Mucosa of descending colon (tissue), 3 donors: ENCODE results near the gene CEND1. TPM values are rescaled to one million over a fixed set of nuclear protein-coding genes. Genes with fewer than 3 reads are reported as not detected.

Experiments
- ATAC-seq: fragments of 200-7000 bp; cut with Tn5 transposase; one replicate; pipeline ENCODE4 v1.9.1; 2020; ENCODE audit warnings: mild to moderate bottlenecking, moderate library complexity
- DNase-seq, 3 donors: peaks; one replicate each; pipeline ENCODE4 v3.0.0-alpha.2; 2020
- H3K36me3 ChIP-seq: fragments of 200-600 bp; one replicate; pipeline ENCODE4 v1.8.0; 2021; ENCODE audit warnings: low read depth, mild to moderate bottlenecking
- H3K4me1 ChIP-seq: fragments of 200-600 bp; one replicate; pipeline ENCODE4 v1.8.0; 2021; ENCODE audit warnings: low read depth, mild to moderate bottlenecking
- H3K4me3 ChIP-seq: fragments of 200-600 bp; one replicate; pipeline ENCODE4 v1.8.0; 2021; ENCODE audit warnings: mild to moderate bottlenecking
- H3K9me3 ChIP-seq: fragments of 200-600 bp; one replicate; pipeline ENCODE4 v1.8.0; 2021; ENCODE audit warnings: mild to moderate bottlenecking
- intact Hi-C, 2 donors: fragments of 100-400 bp; cut with DNase I in 1 of 2; cut with micrococcal nuclease in 1 of 2; formaldehyde crosslinking; loops; one replicate each; pipeline versions ENCODE4 v1.11.0 to v1.11.1; 2022; cut with DNase I, micrococcal nuclease
- total RNA-seq, 3 donors: library from RNA; stranded (reverse); fragmentation: NEBNext Ultra II Directional in 2 of 3; extraction: Animal tissue kit (Norgen Biotek cat#: 25700) in 2 of 3; gene quantifications; one replicate each; pipeline versions ENCODE4 v1.2.1 to v1.2.4, GENCODE V29; 2021 to 2023
- TF ChIP-seq, protein P1 (sequence below): fragments of 200-600 bp; IDR thresholded peaks from one replicate; pipeline ENCODE4 v1.8.0; 2022; ENCODE audit warnings: antibody characterized with exemption, mild to moderate bottlenecking
- donor health status: DM: no; HTN: no; CAD: no; lungs with moderate emphysema.
- donor health status: DM: no; HTN: no; CAD: no.
- donor health status: DM: no; HTN: yes; CAD: no.

Gene CEND1
- total RNA-seq, 3 donors from 2014 or later = 0.34 to 2.2 TPM; not detected in 1

DNA sequence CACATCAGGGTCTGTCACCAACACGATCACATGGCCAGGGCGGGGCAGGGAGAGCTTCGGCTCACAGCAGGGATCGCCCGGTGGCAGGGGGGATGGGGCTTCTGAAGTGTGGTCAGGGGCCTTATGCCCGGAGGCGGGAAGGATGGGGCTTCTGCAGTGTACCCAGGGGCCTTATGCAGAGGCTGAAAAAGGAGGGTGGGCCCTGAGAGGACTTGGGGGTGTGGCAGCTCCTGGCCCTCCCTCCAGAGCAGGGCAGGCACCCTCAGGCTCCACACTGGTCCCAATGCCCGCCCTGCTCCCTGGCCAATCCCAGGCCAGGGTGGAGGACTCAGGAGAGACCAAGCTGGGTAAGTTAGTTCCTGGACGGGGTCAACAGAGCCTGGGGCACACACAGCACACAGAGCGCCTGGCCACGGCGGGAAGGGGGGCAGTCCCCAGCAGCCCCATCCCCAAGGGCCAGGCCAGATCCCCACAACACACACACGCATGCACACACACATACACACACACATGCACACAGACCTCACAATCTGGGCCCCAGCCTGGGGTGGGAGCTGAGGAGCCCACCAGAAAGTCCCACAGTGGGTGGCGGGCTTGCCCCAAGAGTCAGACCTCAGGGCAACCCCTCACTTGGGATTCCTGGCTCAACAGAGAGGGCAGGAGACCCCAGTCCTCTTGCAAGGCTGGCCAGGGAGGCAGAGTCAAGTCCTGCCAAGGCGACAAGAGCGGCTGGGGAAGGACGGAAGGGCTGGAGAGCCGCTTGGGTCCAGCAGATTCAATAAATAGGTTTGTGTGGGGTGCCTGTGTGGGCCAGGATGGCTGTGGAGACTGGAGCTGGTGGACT lies 1.1 kb upstream of the CEND1 start:
- intact Hi-C loops = no loop called here
- no peaks in the 10 kb centered on the region for H3K36me3 ChIP-seq
- H3K4me3 ChIP-seq = no peak overlapping the region
- peaks cover 7% of the 10 kb centered on the region for H3K4me1 ChIP-seq
- no peak for ATAC-seq
- TF ChIP-seq, protein P1, sequence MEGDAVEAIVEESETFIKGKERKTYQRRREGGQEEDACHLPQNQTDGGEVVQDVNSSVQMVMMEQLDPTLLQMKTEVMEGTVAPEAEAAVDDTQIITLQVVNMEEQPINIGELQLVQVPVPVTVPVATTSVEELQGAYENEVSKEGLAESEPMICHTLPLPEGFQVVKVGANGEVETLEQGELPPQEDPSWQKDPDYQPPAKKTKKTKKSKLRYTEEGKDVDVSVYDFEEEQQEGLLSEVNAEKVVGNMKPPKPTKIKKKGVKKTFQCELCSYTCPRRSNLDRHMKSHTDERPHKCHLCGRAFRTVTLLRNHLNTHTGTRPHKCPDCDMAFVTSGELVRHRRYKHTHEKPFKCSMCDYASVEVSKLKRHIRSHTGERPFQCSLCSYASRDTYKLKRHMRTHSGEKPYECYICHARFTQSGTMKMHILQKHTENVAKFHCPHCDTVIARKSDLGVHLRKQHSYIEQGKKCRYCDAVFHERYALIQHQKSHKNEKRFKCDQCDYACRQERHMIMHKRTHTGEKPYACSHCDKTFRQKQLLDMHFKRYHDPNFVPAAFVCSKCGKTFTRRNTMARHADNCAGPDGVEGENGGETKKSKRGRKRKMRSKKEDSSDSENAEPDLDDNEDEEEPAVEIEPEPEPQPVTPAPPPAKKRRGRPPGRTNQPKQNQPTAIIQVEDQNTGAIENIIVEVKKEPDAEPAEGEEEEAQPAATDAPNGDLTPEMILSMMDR = no peak
- H3K9me3 ChIP-seq = no peaks in the 10 kb centered on the region
- DNase-seq = no peak

DNA sequence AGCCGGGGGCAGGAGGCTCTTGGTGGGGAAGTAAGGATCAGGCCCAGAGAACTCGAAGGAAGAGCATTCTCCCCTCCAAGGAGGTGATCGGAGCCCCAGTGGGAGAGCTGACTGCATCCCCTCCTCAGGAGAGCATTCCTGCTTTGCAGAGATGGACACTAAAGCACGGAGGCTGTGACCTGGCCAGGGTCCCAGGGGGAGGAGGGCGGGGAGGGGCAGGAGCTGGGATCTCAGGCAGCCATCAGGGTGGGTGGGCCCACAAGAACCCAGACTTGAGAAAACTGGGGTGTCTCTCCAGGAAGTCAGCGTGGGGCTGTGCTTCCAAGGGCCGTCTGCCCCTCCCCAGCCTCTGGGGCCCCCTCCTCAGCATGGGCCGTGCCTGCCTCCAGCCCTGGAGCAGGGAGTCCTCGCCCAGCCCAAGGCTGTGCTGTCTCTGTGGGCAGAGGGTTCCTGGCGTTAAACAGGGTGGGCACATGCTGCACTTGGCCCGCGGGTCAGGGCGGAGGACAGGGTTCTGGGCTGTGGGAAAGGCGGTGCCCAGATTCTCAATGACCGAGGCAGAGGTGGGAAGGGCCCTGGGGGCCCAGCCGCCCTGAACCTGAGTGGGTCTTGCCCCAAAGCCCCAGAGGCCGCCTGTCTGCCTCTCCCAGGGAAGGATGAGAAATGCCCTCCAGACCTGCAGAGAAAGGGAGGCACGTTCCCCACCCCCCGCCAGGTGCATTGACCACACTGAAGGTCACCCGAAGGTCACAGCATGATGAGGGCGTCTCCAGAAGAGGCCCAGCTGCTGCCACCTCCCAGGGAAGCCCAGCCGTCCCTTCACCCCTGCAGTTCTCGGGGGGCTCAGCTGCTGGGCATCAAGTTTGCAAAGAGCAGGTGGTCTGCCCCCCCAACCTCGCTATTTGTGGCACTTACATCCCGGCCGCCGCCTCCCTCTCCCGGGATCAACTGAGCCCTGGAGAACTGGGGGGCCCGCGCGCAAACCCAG lies 643 bp downstream of the CEND1 start:
- TF ChIP-seq, protein P1 = no peak
- intact Hi-C loops = no loop called here
- DNase-seq (no peak), ATAC-seq (no peak)
- Histone ChIP-seq H3K36me3 (no peaks in the 10 kb centered on the region), H3K9me3 (no peaks in the 10 kb centered on the region), H3K4me1 (no peaks in the 10 kb centered on the region), H3K4me3 (no peak overlapping the region)

DNA sequence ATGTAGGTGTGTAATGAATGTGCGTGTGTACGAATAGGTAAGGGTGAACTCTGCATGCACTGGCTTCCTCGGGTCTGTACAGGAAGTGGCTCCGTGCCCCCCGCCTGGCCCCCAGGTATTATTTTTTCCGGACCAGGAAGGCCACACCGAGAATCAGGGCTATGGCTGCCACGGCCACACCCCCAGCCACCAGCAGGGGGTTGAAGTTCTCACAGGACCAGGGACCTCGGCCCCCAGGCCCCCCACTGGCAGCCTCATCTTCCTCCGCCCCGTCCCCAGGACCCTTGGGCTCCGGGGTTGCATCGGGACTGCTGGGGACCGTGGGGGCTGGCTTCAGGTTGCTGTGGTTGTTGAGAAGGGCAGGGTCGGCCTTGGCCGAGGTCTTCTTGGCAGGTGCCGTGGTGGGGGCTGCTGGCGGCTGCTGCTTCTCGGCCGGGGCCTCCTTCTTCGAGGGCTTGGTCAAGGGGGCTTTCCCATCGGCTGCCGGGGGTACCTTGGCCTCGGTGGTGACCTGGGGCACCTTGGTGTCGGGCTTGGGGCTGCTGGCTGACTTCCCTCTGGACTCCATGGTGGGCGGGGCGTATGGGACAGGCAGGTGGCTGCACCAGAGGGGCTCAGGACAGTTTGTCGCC lies 1.8 kb downstream of the CEND1 start:
- intact Hi-C loops = no loop called here
- TF ChIP-seq, protein P1 = no peak
- ATAC-seq = no peak
- DNase-seq = no peak
- no peaks in the 10 kb centered on the region for H3K9me3 ChIP-seq
- H3K36me3 ChIP-seq = no peaks in the 10 kb centered on the region
- H3K4me3 ChIP-seq = no peak overlapping the region
- peaks cover 6% of the 10 kb centered on the region for H3K4me1 ChIP-seq

DNA sequence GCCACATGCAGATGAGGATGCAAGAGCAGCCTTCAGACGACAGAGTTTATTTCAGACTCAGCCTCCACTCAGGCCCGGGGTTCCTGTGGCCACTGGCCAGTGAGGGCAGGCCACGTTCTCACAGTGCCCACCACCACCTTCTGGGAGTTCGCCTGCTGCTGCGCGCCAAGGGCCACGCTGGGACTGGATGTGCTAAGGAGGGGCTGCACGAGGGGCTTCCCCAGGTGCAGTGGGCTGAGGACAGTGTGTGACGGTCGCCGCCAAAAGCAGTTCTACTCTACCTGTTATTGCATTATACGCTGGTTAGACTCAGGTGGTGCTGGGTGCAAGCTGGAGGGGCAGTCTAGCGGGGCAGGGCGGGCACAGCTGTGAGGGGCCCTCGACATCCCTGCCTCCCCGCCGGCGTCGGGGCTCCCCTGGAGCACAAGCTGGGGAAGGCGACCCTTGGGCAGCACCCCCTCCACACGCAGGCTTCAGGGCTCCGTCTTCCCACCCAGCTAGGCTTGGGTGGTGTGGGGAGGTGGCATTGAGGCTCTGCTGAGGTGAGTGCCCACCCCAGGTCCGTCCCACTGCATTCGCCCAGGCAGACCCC lies 2.7 kb downstream of the CEND1 start:
- DNase-seq (no peak), ATAC-seq (no peak)
- intact Hi-C loops = no loop called here
- TF ChIP-seq, protein P1 = no peak
- Histone ChIP-seq H3K9me3 (no peaks in the 10 kb centered on the region), H3K4me3 (no peak overlapping the region), H3K36me3 (no peaks in the 10 kb centered on the region), H3K4me1 (peaks cover 6% of the 10 kb centered on the region)
